Activated CD8-positive, alpha-beta memory T cell treated with anti-CD3 and anti-CD28 coated beads, Interleukin-2, amount 50 U/mL, for 4 hours (primary cell): ENCODE results near the gene LEMD3.
"Not testable (repeated sequence)": the region's sequence is repeated elsewhere in the genome, so short reads cannot be mapped to it uniquely, and the experiment has no call there.

ENCODE experiments used
- DNase-seq: peaks from one replicate; pipeline ENCODE4 v3.0.0-alpha.2; 2020

Gene LEMD3

GRCh38 chr12:65280306-65280705, 110.9 kb downstream of the LEMD3 start:
- DNase-seq = no peak

GRCh38 chr12:65282840-65283239, 113.5 kb downstream of the LEMD3 start:
- no peak for DNase-seq

- DNase-seq = not testable (repeated sequence)
Observed at GRCh38 chr12:65285532-65285931, 116.1 kb downstream of the LEMD3 start.

DNA sequence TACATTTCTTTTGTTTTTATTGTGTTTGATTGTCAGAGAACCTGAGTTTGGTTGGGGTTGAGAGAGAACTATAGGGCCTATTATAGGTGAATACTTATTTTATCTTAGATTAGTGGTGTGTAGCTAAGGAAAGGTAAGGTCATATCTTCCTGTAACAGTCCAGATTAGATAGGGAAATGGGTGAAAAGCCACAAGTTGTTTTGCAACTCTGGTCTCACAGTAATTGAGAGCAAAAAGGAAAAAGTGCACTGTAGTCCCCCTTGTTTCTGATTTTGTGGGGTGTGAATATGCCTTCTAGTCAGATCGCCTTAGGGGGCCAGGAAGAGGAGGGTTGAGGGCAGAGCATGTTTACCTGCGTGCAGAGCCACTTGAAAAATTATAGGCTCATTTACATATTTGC, 118.0 kb downstream of the LEMD3 start:
- no peak for DNase-seq

DNA sequence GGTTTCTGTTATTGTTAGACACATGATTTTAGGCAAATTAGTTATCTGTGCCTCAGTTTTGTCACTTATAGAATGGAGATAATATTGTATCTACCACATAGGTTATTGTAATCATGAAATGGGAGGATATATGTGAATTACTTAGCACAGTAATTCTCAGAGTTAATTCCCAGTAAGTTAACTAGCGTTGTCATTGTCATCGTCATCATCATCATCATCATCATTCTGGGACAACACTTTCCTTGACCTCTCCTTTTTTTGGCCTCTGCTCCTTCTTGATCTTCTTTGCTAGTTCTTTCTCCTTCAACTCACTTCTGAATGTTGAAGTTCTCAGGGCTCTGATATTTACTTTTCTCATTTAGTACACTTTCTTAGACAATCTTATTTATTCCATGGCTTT, 122.9 kb downstream of the LEMD3 start:
- DNase-seq = no peak

DNA sequence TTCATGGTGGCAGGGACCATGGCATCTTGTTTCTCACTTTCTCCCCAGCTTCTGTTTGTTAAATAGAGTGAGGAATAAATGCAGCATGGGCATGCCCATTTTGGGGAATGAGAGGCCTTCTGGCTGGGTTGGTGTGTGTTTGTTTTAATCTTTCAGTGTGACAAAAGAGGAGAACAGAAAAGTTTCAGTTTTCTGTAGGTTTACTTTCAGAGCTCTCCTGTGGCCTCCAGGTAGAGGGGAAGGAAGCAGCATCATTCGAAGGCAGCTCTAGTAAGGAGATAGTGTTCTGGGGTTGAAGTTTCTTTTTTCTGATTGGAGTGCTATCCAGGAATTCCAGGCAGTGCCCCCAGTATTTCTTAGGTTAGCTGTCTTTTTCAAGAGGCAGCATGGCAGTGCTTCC, 124.4 kb downstream of the LEMD3 start:
- no peak for DNase-seq

DNA sequence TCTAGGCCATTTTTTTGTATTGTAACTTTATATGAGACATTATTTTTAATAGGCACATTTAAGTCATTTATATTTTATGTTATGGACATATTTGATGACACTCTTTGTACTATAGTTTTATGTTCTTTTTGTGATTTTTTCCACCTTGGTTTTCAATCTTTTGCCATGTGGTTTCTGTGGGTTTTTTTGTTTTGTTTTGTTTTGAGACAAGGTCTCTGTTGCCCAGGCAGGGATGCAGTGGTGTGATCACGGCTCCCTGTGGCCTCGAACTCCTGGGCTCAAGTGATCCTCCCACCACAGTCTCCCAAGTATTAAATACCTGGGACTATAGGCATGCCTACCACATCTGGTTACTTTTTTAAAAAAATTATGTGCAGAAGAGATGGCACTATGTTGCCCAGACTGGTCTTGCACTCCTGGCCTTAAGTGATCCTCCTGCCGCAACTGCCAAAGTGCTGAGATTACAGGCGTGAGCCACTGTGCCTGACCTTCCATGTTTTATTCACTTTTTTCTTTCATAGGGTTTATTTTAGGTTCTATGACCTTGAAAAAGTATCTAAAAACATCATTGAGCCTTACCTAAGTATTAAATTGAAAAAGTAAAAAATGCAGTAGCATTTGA, 125.4 kb downstream of the LEMD3 start:
- no peak for DNase-seq

GRCh38 chr12:65296508-65297265, 127.3 kb downstream of the LEMD3 start:
- no peak for DNase-seq
